Measurements from ENCODE around the gene TBC1D9B.

The TBC1D9B gene

GRCh38 chr5:179904463-179905160, 3.1 kb downstream of the TBC1D9B start:
- no peak for TF ChIP-seq JUND (IDR thresholded peaks at IDR 0.05; ENCODE audit: low read depth)
- in situ Hi-C loops (cut with HindIII; ENCODE audit: low pct_unique_long_range_greater_than_20kb, low sequenced_read_pairs): no loop called here
- no peak for DNase-seq (ENCODE audit: low read depth in 1 of 2, low spot score in 1 of 2)

DNA sequence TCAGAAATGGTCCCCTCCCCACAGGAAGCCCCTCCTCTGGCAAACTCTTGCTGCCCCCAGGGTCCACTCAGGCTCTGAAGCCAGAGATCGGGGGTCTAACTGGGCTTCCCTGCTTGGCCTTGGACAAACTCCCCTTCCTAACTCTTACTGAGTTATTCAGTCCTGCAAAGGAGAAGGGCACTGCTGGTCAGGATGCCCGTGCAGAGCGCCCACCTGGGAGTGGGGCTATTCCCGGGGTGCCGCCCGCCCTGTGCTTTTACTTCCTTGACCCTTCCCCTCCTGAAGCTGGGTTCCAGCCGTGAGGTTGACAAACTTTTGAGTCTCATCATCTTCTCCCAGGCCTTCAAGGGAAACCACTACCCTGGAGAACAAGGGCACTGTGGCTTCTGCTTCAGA, 4.9 kb downstream of the TBC1D9B start:
- TF ChIP-seq JUND (IDR thresholded peaks at IDR 0.05; ENCODE audit: low read depth): no peak
- in situ Hi-C loops (cut with HindIII; ENCODE audit: low pct_unique_long_range_greater_than_20kb, low sequenced_read_pairs): no loop called here
- DNase-seq (ENCODE audit: low read depth in 1 of 2, low spot score in 1 of 2): no peak

DNA sequence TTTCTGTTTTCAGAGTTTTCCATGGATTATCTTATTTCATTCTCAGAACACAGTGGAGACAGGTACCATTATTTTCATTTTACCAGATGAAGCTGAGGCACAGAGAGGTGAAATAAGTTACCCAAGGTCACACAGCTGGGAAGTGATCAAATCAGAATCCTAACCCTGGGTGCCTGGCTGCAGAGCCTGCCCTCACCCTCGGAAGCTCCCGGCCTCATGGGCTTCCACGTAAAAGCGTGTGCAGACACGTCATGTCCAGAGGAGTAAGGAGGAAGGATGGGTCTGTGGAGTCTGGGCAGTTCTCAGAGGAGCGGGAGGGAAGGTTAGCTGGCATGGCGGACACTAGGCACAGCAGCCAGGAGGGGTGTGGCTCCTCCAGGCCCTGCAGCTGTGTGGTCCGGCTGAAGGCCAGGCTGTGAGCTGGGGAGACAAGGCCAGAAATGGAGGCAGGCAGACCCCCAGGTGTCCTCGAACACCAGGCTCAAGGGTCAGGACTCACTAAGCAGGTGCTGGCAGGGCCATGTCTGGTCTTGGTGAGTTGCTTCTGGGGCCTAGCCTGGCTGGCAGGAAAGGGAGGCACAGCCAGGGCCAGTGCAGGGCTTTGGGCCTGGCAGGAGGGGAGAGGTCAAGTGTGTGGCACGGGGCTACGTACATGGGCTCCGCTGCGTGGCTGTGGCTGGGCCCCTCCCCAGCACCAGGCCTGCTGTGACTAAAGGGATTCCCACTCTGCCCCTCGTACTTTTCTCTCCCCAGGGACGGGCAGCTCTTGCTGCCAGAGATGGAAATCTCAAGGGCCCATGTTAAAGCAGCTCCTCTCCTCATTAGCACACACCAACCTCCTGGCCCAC, 5.6 kb downstream of the TBC1D9B start:
- in situ Hi-C loops (cut with HindIII; ENCODE audit: low pct_unique_long_range_greater_than_20kb, low sequenced_read_pairs): no loop called here
- DNase-seq (ENCODE audit: low read depth in 1 of 2, low spot score in 1 of 2): no peak
- no peak for TF ChIP-seq JUND (IDR thresholded peaks at IDR 0.05; ENCODE audit: low read depth)

DNA sequence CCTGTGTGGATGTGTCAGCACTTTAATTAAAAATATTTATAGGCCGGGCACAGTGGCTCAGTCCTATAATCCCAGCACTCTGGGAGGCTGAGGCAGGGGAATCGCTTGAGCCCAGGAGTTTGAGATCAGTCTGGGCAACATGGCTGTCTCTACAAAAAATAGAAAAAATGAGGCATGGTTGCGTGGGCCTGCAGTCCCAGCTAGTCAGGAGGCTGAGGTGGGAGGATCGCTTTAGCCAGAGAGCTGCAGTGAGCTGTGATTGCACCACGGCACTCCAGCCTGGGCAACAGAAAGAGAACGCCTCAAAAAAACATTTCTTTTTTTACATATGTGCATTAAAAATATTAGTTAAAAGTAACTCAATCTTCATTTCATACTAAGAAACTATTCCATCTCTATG, 6.2 kb downstream of the TBC1D9B start:
- DNase-seq (ENCODE audit: low read depth in 1 of 2, low spot score in 1 of 2): no peak
- in situ Hi-C loops (cut with HindIII; ENCODE audit: low pct_unique_long_range_greater_than_20kb, low sequenced_read_pairs): no loop called here
- no peak for TF ChIP-seq JUND (IDR thresholded peaks at IDR 0.05; ENCODE audit: low read depth)

GRCh38 chr5:179900711-179901110, 7.0 kb downstream of the TBC1D9B start:
- no peak for DNase-seq (ENCODE audit: low read depth in 1 of 2, low spot score in 1 of 2)
- TF ChIP-seq JUND (IDR thresholded peaks at IDR 0.05; ENCODE audit: low read depth): no peak
- in situ Hi-C loops (cut with HindIII; ENCODE audit: low pct_unique_long_range_greater_than_20kb, low sequenced_read_pairs): no loop called here

GRCh38 chr5:179900206-179900605, 7.5 kb downstream of the TBC1D9B start:
- no peak for TF ChIP-seq JUND (IDR thresholded peaks at IDR 0.05; ENCODE audit: low read depth)
- in situ Hi-C loops (cut with HindIII; ENCODE audit: low pct_unique_long_range_greater_than_20kb, low sequenced_read_pairs): no loop called here
- DNase-seq (ENCODE audit: low read depth in 1 of 2, low spot score in 1 of 2): no peak

DNA sequence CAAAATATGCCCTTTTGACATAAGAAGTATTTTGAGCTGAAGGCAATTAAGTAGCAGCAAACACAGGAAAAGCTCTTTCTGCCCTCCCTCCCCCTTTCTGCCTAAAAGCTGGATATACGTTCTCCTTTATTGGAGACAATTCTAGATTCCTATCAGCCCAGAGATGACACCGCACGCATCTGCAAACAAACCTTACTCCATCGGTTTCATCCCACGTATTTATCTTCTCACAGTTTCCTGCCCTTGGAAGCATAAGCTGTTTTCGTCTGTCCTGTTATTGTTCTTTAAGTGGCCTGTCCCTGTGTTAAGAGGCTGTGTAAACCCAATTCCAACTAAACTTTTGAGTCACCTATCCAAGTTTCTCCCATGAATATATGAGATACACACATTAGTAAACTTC, 11.8 kb downstream of the TBC1D9B start:
- DNase-seq (ENCODE audit: low read depth in 1 of 2, low spot score in 1 of 2): no peak
- in situ Hi-C loops (cut with HindIII; ENCODE audit: low pct_unique_long_range_greater_than_20kb, low sequenced_read_pairs): no loop called here
- no peak for TF ChIP-seq JUND (IDR thresholded peaks at IDR 0.05; ENCODE audit: low read depth)

- in situ Hi-C loops (cut with HindIII; ENCODE audit: low pct_unique_long_range_greater_than_20kb, low sequenced_read_pairs): no loop called here
- no peak for TF ChIP-seq JUND (IDR thresholded peaks at IDR 0.05; ENCODE audit: low read depth)
- no peak for DNase-seq (ENCODE audit: low read depth in 1 of 2, low spot score in 1 of 2)
Measured at GRCh38 chr5:179893958-179894895, 13.5 kb downstream of the TBC1D9B start.

DNA sequence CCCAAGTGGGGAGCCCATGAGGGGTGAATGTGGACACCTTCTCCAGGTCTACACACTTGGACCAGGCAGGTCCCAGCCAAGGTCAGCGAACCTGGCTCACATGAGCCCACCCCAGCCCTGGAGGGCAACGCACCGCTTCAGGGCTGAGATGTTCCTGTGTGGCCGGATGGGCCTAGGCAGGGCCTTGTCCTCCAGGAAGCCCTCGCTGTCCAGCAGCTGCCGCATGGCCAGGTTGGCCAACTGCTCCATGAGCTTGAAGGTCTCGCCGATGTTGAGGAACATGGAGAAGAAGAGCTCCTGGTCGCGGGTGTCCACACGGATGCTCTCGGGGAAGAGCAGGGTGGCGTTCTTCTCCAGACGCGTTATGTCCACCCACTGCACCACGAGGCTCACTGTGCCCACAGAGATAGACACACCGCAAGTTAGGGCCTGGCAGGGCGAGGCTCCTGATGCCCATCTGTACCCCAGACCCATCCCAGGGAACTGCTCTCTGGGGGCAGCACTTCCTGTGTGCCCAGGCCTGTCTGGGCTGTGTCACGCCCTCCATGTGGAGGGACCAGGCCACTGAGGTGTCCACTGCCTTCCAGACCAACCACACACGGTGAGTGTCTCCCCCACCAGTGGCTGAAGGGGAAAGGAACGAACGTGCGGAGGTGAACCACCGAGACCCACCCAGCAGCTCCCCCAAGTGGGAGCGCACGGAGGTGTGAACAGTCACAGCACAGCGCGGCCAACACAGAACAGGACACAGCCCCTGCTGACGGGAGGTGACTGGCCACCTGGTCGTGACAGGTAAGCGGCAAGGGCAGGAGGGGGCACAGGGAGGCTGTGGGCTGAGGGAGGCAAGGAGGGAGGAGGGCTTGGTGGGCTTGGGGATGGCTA, 14.4 kb downstream of the TBC1D9B start:
- TF ChIP-seq JUND (IDR thresholded peaks at IDR 0.05; ENCODE audit: low read depth): no peak
- DNase-seq (ENCODE audit: low read depth in 1 of 2, low spot score in 1 of 2): no peak
- in situ Hi-C loops (cut with HindIII; ENCODE audit: low pct_unique_long_range_greater_than_20kb, low sequenced_read_pairs): no loop called here

- in situ Hi-C loops (cut with HindIII; ENCODE audit: low pct_unique_long_range_greater_than_20kb, low sequenced_read_pairs): no loop called here
- no peak for DNase-seq (ENCODE audit: low read depth in 1 of 2, low spot score in 1 of 2)
- no peak for TF ChIP-seq JUND (IDR thresholded peaks at IDR 0.05; ENCODE audit: low read depth)
Measured at GRCh38 chr5:179892255-179892654, 15.4 kb downstream of the TBC1D9B start.

GRCh38 chr5:179890751-179891682, 16.7 kb downstream of the TBC1D9B start:
- TF ChIP-seq JUND (IDR thresholded peaks at IDR 0.05; ENCODE audit: low read depth): no peak
- in situ Hi-C loops (cut with HindIII; ENCODE audit: low pct_unique_long_range_greater_than_20kb, low sequenced_read_pairs): no loop called here
- DNase-seq (ENCODE audit: low read depth in 1 of 2, low spot score in 1 of 2): no peak

Data from T47D (cell line).